BE2C (cell line): Measurements from ENCODE around the gene USP24.
"Not testable (repeated sequence)": the region's sequence is repeated elsewhere in the genome, so short reads cannot be mapped to it uniquely, and the experiment has no call there.

Experiments
- DNase-seq: peaks from one replicate; pipeline ENCODE4 v3.0.0-alpha.2; 2020
- H3K27me3 ChIP-seq: fragments of 250-450 bp; sonication (Bioruptor Pico); 2 replicates; pipeline ENCODE4 v1.5.1; 2020; ENCODE audit warnings: mild to moderate bottlenecking
- H3K36me3 ChIP-seq: fragments of 250-450 bp; sonication (Bioruptor Pico); 2 replicates; pipeline ENCODE4 v1.5.1; 2020; ENCODE audit warnings: mild to moderate bottlenecking
- H3K4me1 ChIP-seq: fragments of 250-450 bp; sonication (Bioruptor Pico); 2 replicates; pipeline ENCODE4 v1.5.1; 2020
- H3K4me3 ChIP-seq: 2 replicates; pipeline ENCODE4 v1.5.1; 2011; ENCODE audit warnings: low read depth, low read length
- H3K9me3 ChIP-seq: fragments of 250-450 bp; sonication (Bioruptor Pico); 2 replicates; pipeline ENCODE4 v1.5.1; 2020
- CTCF ChIP-seq: IDR thresholded peaks from 2 replicates; pipeline ENCODE4 v1.5.1; 2012; ENCODE audit warnings: mild to moderate bottlenecking, low read depth, low read length

USP24 gene

GRCh38 chr1:55206210-55206609 is 9.0 kb downstream of the USP24 start:
- no peak for TF ChIP-seq CTCF
- Histone ChIP-seq H3K4me3 (no peak overlapping the region), H3K9me3 (no peaks in the 10 kb centered on the region), H3K4me1 (no peaks in the 10 kb centered on the region), H3K36me3 (no peaks in the 10 kb centered on the region), H3K27me3 (no peaks in the 10 kb centered on the region)
- DNase-seq: no peak

- Histone ChIP-seq H3K9me3 (no peaks in the 10 kb centered on the region), H3K4me1 (no peaks in the 10 kb centered on the region), H3K36me3 (no peaks in the 10 kb centered on the region), H3K4me3 (no peak overlapping the region), H3K27me3 (no peaks in the 10 kb centered on the region)
- no peak for TF ChIP-seq CTCF
- no peak for DNase-seq
Observed at GRCh38 chr1:55204997-55205396, 10.2 kb downstream of the USP24 start.

- no peaks in the 10 kb centered on the region for H3K4me1 ChIP-seq
- no peaks in the 10 kb centered on the region for H3K36me3 ChIP-seq
- no peak for TF ChIP-seq CTCF
- no peaks in the 10 kb centered on the region for H3K27me3 ChIP-seq
- no peaks in the 10 kb centered on the region for H3K9me3 ChIP-seq
- no peak for DNase-seq
- H3K4me3 ChIP-seq: no peak overlapping the region
Observed at GRCh38 chr1:55203064-55203463, 12.1 kb downstream of the USP24 start.

- no peak overlapping the region for H3K4me3 ChIP-seq
- no peak for DNase-seq
- H3K4me1 ChIP-seq: no peaks in the 10 kb centered on the region
- H3K36me3 ChIP-seq: no peaks in the 10 kb centered on the region
- H3K9me3 ChIP-seq: no peaks in the 10 kb centered on the region
- no peak for TF ChIP-seq CTCF
- no peaks in the 10 kb centered on the region for H3K27me3 ChIP-seq
Observed at GRCh38 chr1:55200667-55201066, 14.5 kb downstream of the USP24 start.

- H3K27me3 ChIP-seq, H3K4me3 ChIP-seq, DNase-seq, H3K9me3 ChIP-seq, H3K36me3 ChIP-seq, H3K4me1 ChIP-seq: not testable (repeated sequence)
Observed at GRCh38 chr1:55199735-55200134, 15.4 kb downstream of the USP24 start.

GRCh38 chr1:55198044-55198443 is 17.1 kb downstream of the USP24 start:
- TF ChIP-seq CTCF: no peak
- H3K4me1 ChIP-seq: no peaks in the 10 kb centered on the region
- H3K36me3 ChIP-seq: no peaks in the 10 kb centered on the region
- no peak overlapping the region for H3K4me3 ChIP-seq
- no peak for DNase-seq
- no peaks in the 10 kb centered on the region for H3K27me3 ChIP-seq
- no peaks in the 10 kb centered on the region for H3K9me3 ChIP-seq

GRCh38 chr1:55197099-55197498 is 18.1 kb downstream of the USP24 start:
- Histone ChIP-seq H3K9me3 (no peaks in the 10 kb centered on the region), H3K27me3 (no peaks in the 10 kb centered on the region), H3K36me3 (no peaks in the 10 kb centered on the region), H3K4me1 (no peaks in the 10 kb centered on the region), H3K4me3 (no peak overlapping the region)
- no peak for TF ChIP-seq CTCF
- DNase-seq: no peak
